Measurements from ENCODE around the gene PSD.

- TF ChIP-seq CTCF (IDR thresholded peaks at IDR 0.05 in 2 of 3, conservative IDR thresholded peaks at IDR 0.05 in 1 of 3; ENCODE audit: control insufficient read depth in 2 of 3, extremely low read depth in 1 of 3, insufficient read depth in 1 of 3, low read depth in 3 of 3, low read length in 3 of 3): no peak
- no peak for TF ChIP-seq BHLHE40 (IDR thresholded peaks at IDR 0.05; ENCODE audit: borderline replicate concordance in 1 of 2, low read depth in 2 of 2, low read length in 1 of 2)
- TF ChIP-seq CBX3 (IDR thresholded peaks at IDR 0.05; ENCODE audit: borderline replicate concordance, low read depth): no peak
- no peak for TF ChIP-seq PRDM15 (CRISPR knock-in tag; IDR thresholded peaks at IDR 0.05)
- no peak for TF ChIP-seq CEBPB (IDR thresholded peaks at IDR 0.05; ENCODE audit: borderline replicate concordance in 1 of 2, low read depth in 2 of 2, low read length in 2 of 2)
- TF ChIP-seq CHD4 (IDR thresholded peaks at IDR 0.05): no peak
- TF ChIP-seq REST (IDR thresholded peaks at IDR 0.05; ENCODE audit: low read depth, low read length): no peak
- TF ChIP-seq KDM1A (IDR thresholded peaks at IDR 0.05; ENCODE audit: borderline replicate concordance): no peak
Observed at GRCh38 chr10:102358712-102359382, 59.7 kb downstream of the PSD start.

All from GM12878 (cell line).